NCI-H146 treated with DMSO at 0.1 percent for 48 hours (cell line): ENCODE measurements around the gene ZFYVE28.

ENCODE experiments used
- DNase-seq: peaks from one replicate; lab custom pipeline; 2025; ENCODE audit not compliant: unreplicated experiment; lab: John Stamatoyannopoulos, UW

The ZFYVE28 gene

DNA sequence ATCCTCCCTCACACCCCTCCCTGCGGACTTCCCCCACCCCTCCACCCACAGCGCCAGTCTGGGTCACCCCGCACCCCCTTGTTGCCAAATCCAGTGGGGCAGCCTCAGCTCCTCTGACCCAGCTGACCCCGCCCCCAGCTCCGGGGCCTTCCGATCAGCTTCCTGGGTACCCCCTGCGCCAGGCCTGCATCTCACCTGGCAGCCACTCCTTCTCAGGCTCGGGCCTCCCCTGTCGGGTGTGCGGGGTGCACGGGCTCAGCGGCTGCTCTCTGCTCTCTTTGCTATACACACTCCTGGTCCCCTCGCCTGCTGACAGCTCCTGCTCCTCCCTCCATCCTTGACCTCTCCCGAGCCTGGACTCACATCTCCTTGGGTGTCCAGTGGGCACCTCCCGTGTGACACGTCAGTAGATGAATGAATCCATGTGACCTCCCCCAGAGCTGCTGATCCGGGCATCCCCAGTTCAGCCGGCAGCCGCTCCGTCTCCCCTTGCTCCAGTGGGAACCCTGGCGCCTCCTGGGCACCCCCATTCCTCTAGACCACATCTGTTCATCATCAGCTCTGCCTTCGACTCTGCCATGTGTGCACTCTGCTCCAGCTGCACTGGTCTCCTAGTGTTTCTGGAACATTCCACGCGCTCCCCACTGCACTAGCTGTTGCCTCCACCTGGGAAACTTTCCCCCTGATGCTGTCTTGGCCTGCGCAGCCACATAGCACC, 10.2 kb upstream of the ZFYVE28 start:
- DNase-seq = no peak

DNA sequence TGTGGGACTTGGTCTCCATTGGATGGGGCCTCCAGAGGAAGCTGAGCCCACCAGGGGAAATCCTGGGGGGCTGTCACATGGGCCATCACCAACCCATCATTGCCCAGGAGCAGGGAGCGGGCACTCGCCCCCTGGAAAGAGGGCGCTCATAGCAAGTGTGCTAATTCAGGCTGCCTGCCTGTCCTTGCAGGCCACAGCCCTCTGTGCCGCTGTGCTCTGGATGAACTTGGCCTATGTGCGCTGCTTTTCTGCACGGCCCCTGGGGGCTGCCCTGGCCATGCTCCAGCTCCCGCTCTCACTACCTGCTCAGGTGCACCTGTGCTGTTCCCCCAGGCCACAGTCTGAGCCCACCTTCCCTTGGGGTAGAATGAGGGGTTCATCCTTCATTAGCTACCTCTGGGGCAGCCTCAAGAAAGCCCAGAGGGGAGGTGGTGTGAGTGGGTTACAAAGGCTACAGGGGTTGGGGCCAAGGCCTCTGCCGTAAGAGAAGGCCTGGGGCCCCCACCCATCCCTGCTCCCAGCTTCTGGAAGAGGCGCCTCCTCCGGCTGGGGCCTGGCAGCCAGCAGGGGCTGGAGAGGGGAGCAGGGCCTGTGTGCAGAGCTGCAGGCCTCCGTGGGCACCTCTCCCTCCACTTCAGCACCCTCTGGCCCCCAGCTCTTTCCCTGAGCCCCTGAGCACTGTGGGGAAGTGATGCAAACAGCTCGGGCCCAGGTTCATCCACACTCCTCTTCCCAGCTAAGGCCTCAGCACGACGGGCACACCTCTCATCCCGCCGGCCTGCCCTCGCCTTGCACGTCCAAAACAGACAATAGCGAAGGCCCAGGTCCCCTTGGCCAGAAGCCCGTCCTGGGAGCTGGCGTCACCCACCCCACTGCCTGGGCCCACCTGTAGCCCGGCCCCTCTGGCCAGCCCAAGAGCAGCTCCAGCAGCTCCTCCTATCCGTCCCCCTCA, 9.2 kb upstream of the ZFYVE28 start:
- DNase-seq = no peak

DNA sequence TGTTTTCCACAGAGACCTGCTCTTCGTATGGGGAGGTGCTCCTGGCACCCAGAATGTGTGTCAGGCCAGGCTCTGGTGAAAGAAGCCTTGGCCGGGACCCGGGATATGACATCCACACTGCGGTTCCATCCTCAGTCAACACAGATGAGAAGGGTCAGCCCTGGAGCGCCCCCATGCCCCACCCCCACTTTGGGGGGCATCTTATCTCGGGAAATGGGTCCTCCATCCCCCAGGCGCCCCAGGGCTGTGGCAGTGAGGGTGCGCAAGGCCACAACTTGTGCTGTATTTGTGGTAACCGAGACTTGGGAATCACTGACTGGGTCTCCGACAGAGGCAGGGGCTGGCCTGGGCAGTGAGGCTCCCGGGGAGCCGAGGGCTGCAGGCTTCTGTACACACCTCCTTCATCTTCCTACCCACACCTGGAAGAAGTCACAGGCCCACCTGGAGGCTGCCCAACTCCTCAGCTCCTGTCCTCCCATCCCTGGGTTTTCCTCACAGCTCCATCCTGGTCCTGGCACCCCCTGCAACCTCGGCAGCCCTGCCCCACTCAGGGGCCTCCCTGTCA, 8.3 kb upstream of the ZFYVE28 start:
- DNase-seq = no peak

DNA sequence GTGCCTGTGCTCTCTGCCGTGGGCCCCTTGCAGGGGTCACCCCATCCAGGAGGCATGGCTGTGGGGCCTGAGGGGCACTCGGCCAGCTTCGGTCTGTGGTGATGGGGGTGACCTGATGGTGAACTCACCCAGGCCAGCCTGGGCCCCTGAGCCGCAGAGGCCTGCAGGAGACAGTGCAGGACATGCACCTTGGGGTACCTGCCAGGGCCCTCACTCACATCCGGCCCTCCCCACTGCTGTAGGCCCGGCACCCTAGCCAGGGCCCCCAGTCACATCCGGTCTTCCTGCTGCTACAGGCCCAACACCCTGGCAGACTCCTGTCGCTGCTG, 7.6 kb upstream of the ZFYVE28 start:
- DNase-seq = no peak

DNA sequence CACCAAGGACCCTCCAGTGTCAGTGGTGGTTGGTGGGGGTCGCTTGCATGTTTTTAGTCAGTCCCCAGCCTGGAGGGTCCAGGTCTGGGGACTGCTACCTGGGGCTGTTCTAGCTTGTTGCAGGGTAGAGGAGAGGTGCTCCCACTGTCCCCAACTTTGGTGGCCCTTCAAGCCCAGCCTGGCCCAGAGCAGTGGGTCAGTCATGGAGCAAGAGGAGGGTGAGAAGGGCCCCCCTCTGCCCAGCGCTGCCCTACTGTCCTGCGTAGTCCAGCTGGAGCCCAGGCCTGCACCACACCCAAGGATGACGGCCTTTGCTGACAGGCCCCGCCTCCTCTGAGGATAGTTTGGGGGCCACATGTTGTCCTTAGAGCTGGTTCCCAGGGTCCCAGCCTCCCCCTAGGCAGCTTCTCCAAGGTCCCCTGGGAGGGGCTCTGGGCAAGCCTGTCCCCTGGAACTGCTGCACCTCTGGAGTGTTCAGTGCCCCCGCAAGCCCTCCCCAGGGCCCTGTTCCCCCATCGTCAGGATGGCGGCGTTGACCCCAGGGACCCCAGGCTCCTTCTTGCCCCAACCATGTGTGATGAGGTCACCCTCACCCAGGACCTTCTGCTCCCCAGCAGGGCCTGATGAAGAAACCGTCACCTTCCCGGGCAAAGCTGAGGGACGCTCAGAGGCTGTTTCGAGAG, 7.1 kb upstream of the ZFYVE28 start:
- no peak for DNase-seq

DNA sequence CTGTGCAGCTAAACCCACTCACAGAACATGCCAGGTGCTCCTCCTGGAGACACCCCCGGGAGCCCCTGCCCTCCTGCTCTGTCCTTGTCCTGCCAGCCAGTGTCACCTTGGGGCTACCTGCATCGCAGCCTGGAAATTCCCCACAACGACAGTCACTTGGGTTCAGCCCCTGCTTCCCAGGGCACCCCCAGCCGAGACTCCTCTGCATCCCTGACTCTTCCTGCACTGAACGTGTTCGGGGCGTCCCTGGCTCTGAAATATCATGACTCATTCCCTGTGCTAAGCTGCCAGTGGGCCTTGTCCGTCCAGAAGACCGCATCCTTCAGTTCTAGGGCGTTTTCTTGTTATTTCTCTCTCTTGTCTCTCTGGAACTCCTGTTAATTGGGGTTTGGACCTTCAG, 6.1 kb upstream of the ZFYVE28 start:
- no peak for DNase-seq

- DNase-seq = no peak
Observed at GRCh38 chr4:2423695-2424094, 5.2 kb upstream of the ZFYVE28 start.

- no peak for DNase-seq
Observed at GRCh38 chr4:2423066-2423465, 4.6 kb upstream of the ZFYVE28 start.

- no peak for DNase-seq
Observed at GRCh38 chr4:2421928-2422327, 3.5 kb upstream of the ZFYVE28 start.

DNA sequence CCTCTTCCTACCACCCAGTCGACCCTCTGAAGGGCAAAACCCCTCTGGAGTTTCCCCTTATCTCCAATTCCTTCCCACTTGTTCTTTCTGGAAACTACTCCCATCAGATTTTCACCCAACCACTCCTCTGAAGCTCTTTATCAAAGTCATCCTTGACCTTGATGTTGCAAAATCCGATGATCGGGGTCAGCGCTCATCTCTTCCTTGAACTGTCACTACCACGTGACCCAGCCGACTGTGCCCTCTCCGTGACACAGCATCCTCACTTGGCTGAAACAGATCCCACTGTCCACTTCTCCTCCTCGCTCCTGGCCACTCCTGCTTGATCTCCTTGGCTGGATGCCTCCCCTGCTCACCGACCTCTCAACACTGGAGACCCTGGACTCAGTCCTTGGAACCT, 1.4 kb upstream of the ZFYVE28 start:
- no peak for DNase-seq

DNA sequence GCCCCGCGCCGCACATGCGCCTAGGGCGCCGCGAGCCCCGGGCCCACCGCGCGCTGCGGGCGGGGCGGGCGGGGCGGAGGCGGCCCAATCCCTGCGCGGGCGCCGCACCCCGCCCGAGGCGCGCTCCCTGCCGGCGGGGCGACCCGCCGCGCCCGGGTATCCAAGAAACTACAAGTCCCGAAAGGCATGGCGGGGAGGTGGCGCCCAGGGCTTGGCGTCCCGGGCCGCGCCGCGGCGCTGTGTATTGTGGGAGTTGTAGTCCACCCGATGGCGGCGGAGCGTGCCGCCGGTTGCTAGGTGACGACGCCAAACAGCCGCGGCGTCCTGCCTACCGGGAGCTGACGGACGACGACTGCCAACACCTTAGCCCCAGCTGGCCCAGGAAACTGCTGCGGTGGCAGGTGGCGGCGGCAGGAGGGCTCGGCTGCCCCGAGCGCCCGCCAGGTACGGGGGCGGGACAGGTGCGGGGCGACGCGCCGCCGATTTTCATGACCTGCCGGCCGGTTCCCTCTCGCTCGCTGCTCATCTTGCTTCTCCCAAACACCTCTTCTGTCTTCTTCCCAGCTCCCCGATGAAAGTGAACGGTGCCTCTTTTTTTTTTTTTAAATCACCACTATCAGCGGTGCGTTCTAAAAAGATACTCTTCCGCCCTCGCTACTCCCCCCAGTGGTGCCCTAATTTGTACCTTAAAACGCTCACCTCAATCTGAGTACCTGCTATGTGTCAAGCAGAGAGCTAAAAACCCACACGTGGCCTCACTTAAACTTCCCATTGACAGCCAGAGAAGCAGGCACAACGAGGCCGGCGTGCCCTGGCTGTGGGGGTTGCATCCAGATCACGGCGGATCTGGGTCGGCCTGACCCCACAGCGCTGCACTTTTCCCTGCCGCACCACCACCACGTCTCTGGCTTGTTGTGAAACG, 466 bp upstream of the ZFYVE28 start, which contains the start of gene CFAP99:
TSS of gene CFAP99 (plus strand) at position 306 of the 922 bp plus-strand sequence.
- peak; percentile 85 for DNase-seq

- no peak for DNase-seq
Observed at GRCh38 chr4:2417226-2417764, 1.1 kb downstream of the ZFYVE28 start.

GRCh38 chr4:2416564-2417225, 1.8 kb downstream of the ZFYVE28 start:
- no peak for DNase-seq

DNA sequence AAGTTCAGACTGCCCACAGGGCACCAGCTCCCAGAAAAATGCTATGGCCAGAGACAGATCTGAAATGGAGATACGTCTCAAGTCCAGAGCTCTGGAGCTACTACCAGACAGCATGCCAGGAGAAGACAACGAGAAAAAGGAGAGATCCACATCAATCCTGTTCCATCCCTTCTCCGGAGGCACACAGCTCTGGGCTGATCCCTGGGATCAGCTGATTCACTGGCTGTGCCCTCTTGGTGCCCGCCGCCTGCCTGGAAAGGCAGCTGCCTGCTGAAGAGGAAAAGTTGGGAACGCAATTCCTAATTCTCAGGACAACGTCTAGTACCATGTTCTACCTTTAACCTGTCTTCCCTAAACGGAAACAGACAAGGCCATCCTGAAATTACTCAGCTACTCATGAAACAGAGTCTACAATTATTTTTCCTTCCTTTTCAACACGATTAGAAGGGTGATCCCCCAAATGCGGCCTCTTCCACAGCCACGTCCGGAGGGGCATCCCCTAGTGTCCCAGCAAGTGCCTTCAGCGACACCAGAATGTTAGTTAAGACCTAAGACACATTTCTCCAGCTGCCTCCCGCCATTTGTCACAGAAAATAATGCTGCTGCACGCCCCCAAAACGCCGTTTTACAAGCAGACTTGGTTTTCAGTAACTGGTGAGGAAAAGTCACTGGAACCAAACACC, 2.4 kb downstream of the ZFYVE28 start:
- no peak for DNase-seq

GRCh38 chr4:2415213-2415612, 3.2 kb downstream of the ZFYVE28 start:
- DNase-seq = no peak

- no peak for DNase-seq
Observed at GRCh38 chr4:2413821-2414610, 4.4 kb downstream of the ZFYVE28 start.

DNA sequence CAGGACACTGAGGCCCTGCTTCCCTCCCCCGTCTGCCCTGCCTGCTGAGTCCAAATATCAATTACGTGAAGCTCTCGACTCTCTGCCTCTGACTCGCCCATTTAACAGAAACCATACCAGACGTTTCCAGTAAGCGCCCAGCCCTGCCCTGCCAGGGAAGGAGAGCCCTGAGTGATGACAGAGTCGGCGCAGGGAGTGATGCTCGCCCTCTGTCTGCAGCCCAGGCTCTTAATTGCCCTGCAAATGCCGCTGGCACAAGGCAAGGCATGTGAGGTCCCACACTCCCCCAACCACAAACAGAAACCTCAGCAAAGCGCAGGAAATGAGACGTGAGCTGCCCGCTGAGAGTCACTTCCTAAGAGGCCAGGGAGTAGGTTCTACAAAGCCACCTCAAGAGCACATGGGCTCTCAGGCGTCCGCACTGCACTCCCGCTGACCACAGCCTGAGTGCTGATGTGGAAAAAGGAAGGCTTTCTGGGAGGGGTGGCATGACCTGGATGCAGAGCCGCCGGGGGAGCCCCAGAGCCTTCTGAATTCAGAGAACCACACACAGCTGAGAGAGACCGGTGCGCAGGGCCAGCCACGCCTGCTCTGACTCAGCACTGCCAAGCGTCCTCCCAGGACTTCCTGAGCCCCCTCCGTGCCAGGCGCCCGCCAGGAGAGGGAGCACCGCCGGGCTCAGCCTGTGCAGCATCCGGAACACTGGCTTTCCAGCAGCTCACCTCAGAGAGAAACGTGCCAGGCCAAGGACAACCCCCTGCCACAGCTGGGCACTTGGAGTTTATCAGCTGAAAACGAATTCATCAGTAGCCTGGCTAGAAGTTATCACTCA, 5.3 kb downstream of the ZFYVE28 start:
- DNase-seq = peak; percentile 73
